Mucosa of descending colon (tissue), 3 donors: Measurements from ENCODE around the gene SPAG9. TPM values are rescaled to one million over a fixed set of nuclear protein-coding genes. Genes with fewer than 3 reads are reported as not detected.

Experiments used
- ATAC-seq: fragments of 200-7000 bp; cut with Tn5 transposase; one replicate; pipeline ENCODE4 v1.9.1; 2020; ENCODE audit warnings: mild to moderate bottlenecking, moderate library complexity
- DNase-seq, 3 donors: peaks; one replicate each; pipeline ENCODE4 v3.0.0-alpha.2; 2020
- H3K36me3 ChIP-seq: fragments of 200-600 bp; one replicate; pipeline ENCODE4 v1.8.0; 2021; ENCODE audit warnings: low read depth, mild to moderate bottlenecking
- H3K4me1 ChIP-seq: fragments of 200-600 bp; one replicate; pipeline ENCODE4 v1.8.0; 2021; ENCODE audit warnings: low read depth, mild to moderate bottlenecking
- H3K4me3 ChIP-seq: fragments of 200-600 bp; one replicate; pipeline ENCODE4 v1.8.0; 2021; ENCODE audit warnings: mild to moderate bottlenecking
- H3K9me3 ChIP-seq: fragments of 200-600 bp; one replicate; pipeline ENCODE4 v1.8.0; 2021; ENCODE audit warnings: mild to moderate bottlenecking
- intact Hi-C, 2 donors: fragments of 100-400 bp; cut with DNase I in 1 of 2; cut with micrococcal nuclease in 1 of 2; formaldehyde crosslinking; loops; one replicate each; pipeline versions ENCODE4 v1.11.0 to v1.11.1; 2022; cut with DNase I, micrococcal nuclease
- total RNA-seq, 3 donors: library from RNA; stranded (reverse); fragmentation: NEBNext Ultra II Directional in 2 of 3; extraction: Animal tissue kit (Norgen Biotek cat#: 25700) in 2 of 3; gene quantifications; one replicate each; pipeline versions ENCODE4 v1.2.1 to v1.2.4, GENCODE V29; 2021 to 2023
- TF ChIP-seq, protein P1 (sequence below): fragments of 200-600 bp; IDR thresholded peaks from one replicate; pipeline ENCODE4 v1.8.0; 2022; ENCODE audit warnings: antibody characterized with exemption, mild to moderate bottlenecking
- donor health status: DM: no; HTN: no; CAD: no; lungs with moderate emphysema.
- donor health status: DM: no; HTN: no; CAD: no.
- donor health status: DM: no; HTN: yes; CAD: no.

SPAG9 gene
- total RNA-seq, 3 donors from 2014 or later, result 64.1 to 96.7 (median 79.8) TPM

DNA sequence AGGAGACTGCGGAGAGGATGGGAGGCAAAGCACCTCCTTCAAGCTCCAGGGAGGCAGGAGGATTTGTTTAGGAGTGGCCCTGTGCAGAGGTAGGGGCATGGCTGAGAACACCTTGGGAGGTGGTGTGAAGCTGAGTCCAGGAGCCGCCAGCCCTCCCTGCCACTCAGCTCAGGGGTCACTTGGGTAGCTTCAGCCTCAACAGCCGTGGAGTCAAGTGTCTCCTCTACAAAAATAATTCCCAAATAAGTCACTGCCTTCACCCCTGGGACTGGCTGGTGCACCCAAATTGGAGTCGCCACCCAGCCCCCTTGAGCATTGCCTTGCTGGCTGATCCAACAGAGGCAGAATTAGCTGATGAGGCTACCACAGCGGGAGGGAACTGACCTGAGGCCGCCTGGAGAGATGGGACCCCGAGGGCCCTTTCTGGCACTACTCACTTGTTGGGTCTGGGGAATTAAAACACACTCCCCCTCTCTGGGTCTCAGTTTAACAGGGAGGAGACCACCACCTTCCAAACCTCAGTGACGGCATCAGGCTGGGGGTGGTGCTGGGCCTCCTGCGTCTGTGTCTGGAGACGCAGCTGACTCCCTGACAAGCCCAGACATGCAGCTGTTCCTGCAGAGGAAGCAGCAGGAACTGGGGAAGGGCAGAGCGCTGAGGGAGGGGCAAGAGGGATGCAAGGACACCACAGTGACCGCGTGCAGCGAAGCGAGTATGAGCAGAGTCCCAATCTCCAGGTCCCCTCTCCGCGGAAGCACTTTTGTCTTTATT is 166.7 kb downstream of the SPAG9 start:
- DNase-seq, result peak; percentile 61 to 72 (median 69)
- peak; percentile 13 for ATAC-seq
- Histone ChIP-seq H3K9me3 (no peaks in the 10 kb centered on the region), H3K4me3 (no peak overlapping the region), H3K4me1 (peaks cover 29% of the 10 kb centered on the region), H3K36me3 (no peaks in the 10 kb centered on the region)
- intact Hi-C loops, result loop anchor here (5.0 to 10.0 kb wide), 3 partner anchors 102 to 399 kb away; no protein-coding TSS in a partner anchor
- TF ChIP-seq, protein P1, sequence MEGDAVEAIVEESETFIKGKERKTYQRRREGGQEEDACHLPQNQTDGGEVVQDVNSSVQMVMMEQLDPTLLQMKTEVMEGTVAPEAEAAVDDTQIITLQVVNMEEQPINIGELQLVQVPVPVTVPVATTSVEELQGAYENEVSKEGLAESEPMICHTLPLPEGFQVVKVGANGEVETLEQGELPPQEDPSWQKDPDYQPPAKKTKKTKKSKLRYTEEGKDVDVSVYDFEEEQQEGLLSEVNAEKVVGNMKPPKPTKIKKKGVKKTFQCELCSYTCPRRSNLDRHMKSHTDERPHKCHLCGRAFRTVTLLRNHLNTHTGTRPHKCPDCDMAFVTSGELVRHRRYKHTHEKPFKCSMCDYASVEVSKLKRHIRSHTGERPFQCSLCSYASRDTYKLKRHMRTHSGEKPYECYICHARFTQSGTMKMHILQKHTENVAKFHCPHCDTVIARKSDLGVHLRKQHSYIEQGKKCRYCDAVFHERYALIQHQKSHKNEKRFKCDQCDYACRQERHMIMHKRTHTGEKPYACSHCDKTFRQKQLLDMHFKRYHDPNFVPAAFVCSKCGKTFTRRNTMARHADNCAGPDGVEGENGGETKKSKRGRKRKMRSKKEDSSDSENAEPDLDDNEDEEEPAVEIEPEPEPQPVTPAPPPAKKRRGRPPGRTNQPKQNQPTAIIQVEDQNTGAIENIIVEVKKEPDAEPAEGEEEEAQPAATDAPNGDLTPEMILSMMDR, result no peak

DNA sequence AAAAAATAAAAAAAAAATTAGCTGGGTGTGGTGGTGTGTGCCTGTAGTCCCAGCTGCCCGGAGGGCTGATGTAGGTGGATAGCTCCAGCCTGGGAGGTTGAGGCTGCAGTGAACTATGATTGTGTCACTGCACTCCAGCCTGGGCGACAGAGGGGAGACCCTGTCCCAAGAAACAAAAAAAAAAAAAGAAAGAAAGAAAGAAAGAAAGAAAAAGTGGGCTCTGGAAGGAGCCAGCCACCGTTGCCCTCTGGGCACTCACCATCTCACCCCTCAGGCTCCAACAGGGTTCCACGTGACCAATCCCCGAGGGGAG is 167.2 kb downstream of the SPAG9 start:
- Histone ChIP-seq H3K4me3 (no peak overlapping the region), H3K36me3 (no peaks in the 10 kb centered on the region), H3K4me1 (peaks cover 34% of the 10 kb centered on the region), H3K9me3 (no peaks in the 10 kb centered on the region)
- intact Hi-C loops, result loop anchor here (5.0 to 10.0 kb wide), 3 partner anchors 101 to 399 kb away; no protein-coding TSS in a partner anchor
- no peak for ATAC-seq
- TF ChIP-seq, protein P1, result no peak
- DNase-seq, result no peak

DNA sequence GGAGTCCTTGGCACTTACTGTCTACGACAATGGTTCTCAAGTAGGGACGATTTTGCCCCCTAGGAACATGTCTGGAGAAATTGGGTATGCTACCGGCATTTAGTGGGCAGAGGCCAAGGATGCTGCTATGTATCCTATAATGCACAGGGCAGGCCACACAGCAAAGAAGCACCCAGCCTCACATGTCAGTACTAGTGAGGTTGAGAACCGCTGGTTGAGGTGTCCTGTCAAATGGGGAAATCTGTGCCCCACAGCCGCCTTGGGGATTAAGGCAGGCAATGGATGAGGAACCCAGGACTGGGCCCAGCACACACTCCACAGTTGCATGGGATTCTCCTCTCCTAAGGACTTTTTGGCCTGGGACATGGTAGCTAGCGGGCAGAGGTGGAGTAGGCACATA is 167.8 kb downstream of the SPAG9 start:
- no peak for DNase-seq
- H3K4me1 ChIP-seq, result peaks cover 40% of the 10 kb centered on the region
- intact Hi-C loops, result loop anchor here (5.0 to 10.0 kb wide), 3 partner anchors 101 to 398 kb away; no protein-coding TSS in a partner anchor

DNA sequence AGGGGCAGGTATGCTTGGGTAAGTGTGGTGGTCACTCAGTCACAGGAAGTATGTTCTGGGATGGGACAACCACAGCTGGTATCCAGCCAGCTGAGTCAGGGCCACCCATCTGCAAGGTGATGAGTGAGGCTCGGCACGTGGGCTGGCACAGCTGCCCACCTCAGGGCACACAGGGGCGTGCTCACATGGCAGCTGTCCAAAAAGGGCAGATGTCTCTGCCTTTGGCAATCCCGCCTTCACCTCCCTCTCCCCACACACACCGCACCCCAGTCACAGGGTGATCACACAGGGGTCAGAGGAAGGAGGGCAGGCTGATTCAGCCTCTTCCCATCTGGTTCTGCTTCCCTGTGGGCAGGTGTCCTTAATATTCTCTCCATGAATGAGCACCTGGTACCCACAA is 168.7 kb downstream of the SPAG9 start:
- H3K4me1 ChIP-seq, result peaks cover 49% of the 10 kb centered on the region
- peak; percentile 22 for ATAC-seq
- DNase-seq, result peak; percentile 66 to 81 (median 68)
- H3K4me3 ChIP-seq, result no peak overlapping the region
- H3K36me3 ChIP-seq, result no peaks in the 10 kb centered on the region
- intact Hi-C loops, result loop anchor here (5.0 to 10.0 kb wide), 3 partner anchors 100 to 397 kb away; no protein-coding TSS in a partner anchor
- TF ChIP-seq, protein P1, result no peak
- no peaks in the 10 kb centered on the region for H3K9me3 ChIP-seq

More for the DNA sequence above, 167.8 kb downstream of the SPAG9 start:
- TF ChIP-seq, protein P1, result no peak
- no peak for ATAC-seq
- Histone ChIP-seq H3K9me3 (no peaks in the 10 kb centered on the region), H3K4me3 (no peak overlapping the region), H3K36me3 (no peaks in the 10 kb centered on the region)

DNA sequence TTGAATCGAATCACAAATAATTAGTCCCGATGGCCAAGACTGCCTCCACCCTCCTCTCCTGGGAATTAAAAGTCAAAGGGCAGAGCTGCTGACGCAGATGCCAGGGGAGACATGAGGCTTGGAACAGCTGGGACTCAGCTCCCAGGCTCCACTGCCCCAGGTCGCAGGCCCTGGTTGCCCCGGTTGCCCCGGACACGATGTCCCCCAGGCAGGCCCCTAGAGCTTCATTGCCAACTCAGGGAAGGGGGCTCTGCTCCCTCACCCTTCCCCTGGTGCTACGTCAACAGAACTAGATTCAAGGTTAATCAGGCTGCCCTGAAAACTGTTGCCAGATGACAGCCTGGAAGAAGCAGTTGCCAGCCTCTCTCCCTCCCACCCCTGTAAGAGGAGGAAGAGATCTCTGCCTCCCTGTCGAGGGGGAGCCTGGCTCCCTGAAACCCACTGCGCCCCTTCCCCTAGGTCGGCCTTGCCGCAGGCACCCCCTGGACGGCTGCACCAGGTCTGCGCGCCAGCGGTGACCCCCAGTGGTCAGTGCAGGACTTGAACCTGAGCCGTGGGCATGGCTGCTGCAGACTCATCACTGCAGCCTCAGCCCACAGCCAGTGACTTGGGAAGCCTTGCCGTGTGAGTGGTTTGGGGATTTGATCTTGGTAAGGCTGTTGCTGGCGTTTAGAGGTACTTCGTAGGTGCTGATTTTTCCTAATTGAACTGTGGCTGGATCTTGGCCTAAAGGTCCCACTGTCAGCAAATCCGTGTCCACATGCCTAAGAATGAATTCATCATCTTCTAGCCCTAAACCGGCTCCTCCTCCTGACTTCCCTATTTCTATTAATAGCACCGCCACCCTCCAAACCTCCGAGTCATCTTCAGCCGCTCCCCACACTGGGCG is 170.4 kb downstream of the SPAG9 start:
- TF ChIP-seq, protein P1, result peak; percentile 76
- DNase-seq, result peak; percentile 82 to 88 (median 84)
- Histone ChIP-seq H3K4me3 (no peak overlapping the region), H3K9me3 (no peaks in the 10 kb centered on the region), H3K4me1 (peaks cover 55% of the 10 kb centered on the region), H3K36me3 (no peaks in the 10 kb centered on the region)
- intact Hi-C loops, result loop anchor here (5.0 to 10.0 kb wide), 4 partner anchors 83 to 395 kb away; partner anchors contain the start of gene TOB1 (in 1 of the 2)
- ATAC-seq, result peak; percentile 76
